GM12864 (cell line): ENCODE data around the gene DTX3.
"Not testable (repeated sequence)": the region's sequence is repeated elsewhere in the genome, so short reads cannot be mapped to it uniquely, and the experiment has no call there.

Source experiments
- DNase-seq: peaks from one replicate; pipeline ENCODE4 v3.0.0-alpha.2; 2011; ENCODE audit warnings: low read depth
- H3K4me3 ChIP-seq: 2 replicates; pipeline ENCODE4 v1.5.1; 2011; ENCODE audit warnings: mild to moderate bottlenecking, low read depth, low read length, control low read depth
- TF ChIP-seq, protein P1 (sequence below): IDR thresholded peaks from 2 replicates; pipeline ENCODE4 v1.5.1; 2011; ENCODE audit warnings: low read depth, mild to moderate bottlenecking, moderate library complexity, low read length, control low read depth, inconsistent platforms; ENCODE audit errors: missing control alignments

The DTX3 gene

GRCh38 chr12:57655541-57656240 is 51.1 kb downstream of the DTX3 start:
- DNase-seq, result no peak
- TF ChIP-seq, protein P1, sequence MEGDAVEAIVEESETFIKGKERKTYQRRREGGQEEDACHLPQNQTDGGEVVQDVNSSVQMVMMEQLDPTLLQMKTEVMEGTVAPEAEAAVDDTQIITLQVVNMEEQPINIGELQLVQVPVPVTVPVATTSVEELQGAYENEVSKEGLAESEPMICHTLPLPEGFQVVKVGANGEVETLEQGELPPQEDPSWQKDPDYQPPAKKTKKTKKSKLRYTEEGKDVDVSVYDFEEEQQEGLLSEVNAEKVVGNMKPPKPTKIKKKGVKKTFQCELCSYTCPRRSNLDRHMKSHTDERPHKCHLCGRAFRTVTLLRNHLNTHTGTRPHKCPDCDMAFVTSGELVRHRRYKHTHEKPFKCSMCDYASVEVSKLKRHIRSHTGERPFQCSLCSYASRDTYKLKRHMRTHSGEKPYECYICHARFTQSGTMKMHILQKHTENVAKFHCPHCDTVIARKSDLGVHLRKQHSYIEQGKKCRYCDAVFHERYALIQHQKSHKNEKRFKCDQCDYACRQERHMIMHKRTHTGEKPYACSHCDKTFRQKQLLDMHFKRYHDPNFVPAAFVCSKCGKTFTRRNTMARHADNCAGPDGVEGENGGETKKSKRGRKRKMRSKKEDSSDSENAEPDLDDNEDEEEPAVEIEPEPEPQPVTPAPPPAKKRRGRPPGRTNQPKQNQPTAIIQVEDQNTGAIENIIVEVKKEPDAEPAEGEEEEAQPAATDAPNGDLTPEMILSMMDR, result no peak
- H3K4me3 ChIP-seq, result no peak overlapping the region

- not testable (repeated sequence) for DNase-seq, H3K4me3 ChIP-seq
Observed at GRCh38 chr12:57656408-57656807, 51.8 kb downstream of the DTX3 start.

DNA sequence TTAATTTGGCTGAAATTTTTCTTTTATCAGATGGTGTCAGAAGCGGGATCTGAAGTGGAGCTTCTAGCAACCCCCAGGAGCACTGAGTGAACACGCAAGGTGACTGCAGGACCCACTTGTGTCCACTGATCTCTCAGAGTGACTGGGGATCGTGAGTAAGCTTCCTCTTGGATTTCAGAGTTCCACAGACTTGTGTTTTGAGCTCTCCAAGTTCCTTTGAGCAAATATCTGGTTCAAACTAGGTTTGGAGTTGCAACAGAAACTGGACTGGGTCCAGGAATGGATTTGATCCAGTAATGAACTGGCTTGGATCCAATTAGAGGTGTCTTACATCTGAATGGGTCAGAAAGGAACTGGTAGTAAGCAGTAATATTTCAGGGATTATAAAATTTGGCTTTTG is 53.1 kb downstream of the DTX3 start:
- TF ChIP-seq, protein P1, result no peak
- DNase-seq, result no peak
- no peak overlapping the region for H3K4me3 ChIP-seq

- DNase-seq, result no peak
Observed at GRCh38 chr12:57658890-57659289, 54.3 kb downstream of the DTX3 start.

More at GRCh38 chr12:57658890-57659289, 54.3 kb downstream of the DTX3 start:
- H3K4me3 ChIP-seq, result no peak overlapping the region
- TF ChIP-seq, protein P1, result no peak
